Fibroblast of lung (primary cell): ENCODE data around the gene PCNT. TPM values are rescaled to one million over a fixed set of nuclear protein-coding genes. Genes with fewer than 3 reads are reported as not detected.

Source experiments
- DNase-seq, 2 donors: peaks; one replicate each; pipeline versions ENCODE4 v3.0.0 to v3.0.0-alpha.2; 2010; ENCODE audit warnings: low read depth in 2 of 2
- H2AFZ ChIP-seq: 2 replicates; pipeline ENCODE4 v1.5.1; 2012; ENCODE audit warnings: low read length, control low read depth, inconsistent platforms
- H3K27ac ChIP-seq: 2 replicates; pipeline ENCODE4 v1.5.1; 2011; ENCODE audit warnings: low read length, control low read depth; ENCODE audit not compliant: insufficient read depth
- H3K27me3 ChIP-seq: 2 replicates; pipeline ENCODE4 v1.5.1; 2011; ENCODE audit warnings: mild to moderate bottlenecking, low read length; ENCODE audit not compliant: control insufficient read depth, insufficient read depth
- H3K36me3 ChIP-seq: 2 replicates; pipeline ENCODE4 v1.5.1; 2011; ENCODE audit warnings: low read length; ENCODE audit not compliant: control insufficient read depth, insufficient read depth
- H3K4me1 ChIP-seq: 2 replicates; pipeline ENCODE4 v1.5.1; 2011; ENCODE audit warnings: low read length; ENCODE audit not compliant: control insufficient read depth, insufficient read depth; ENCODE audit errors: extremely low read depth
- H3K4me2 ChIP-seq: 2 replicates; pipeline ENCODE4 v1.5.1; 2011; ENCODE audit warnings: low read length, control low read depth; ENCODE audit not compliant: insufficient read depth; ENCODE audit errors: extremely low read depth
- H3K4me3 ChIP-seq, 4 experiments: fragments of 200-600 bp in 1 of 4; sonication (generic) in 1 of 4; replicated peaks in 1 of 4; 2 replicates each; pipeline ENCODE4 v1.5.1; 2011 to 2016; ENCODE audit warnings: low read length in 4 of 4, low read depth in 3 of 4, mild to moderate bottlenecking in 3 of 4, control low read depth in 2 of 4, inconsistent platforms in 1 of 4, mixed read lengths in 1 of 4; ENCODE audit not compliant: insufficient read depth in 1 of 4; ENCODE audit errors: control extremely low read depth in 1 of 4
- H3K79me2 ChIP-seq: 2 replicates; pipeline ENCODE4 v1.5.1; 2012; ENCODE audit warnings: mild to moderate bottlenecking, low read length, inconsistent platforms; ENCODE audit not compliant: control insufficient read depth, insufficient read depth
- H3K9ac ChIP-seq: 2 replicates; pipeline ENCODE4 v1.5.1; 2011; ENCODE audit warnings: mild to moderate bottlenecking, low read length, control low read depth; ENCODE audit not compliant: insufficient read depth
- H3K9me3 ChIP-seq: 2 replicates; pipeline ENCODE4 v1.5.1; 2012; ENCODE audit warnings: low read depth, low read length; ENCODE audit not compliant: control insufficient read depth, insufficient read depth
- H4K20me1 ChIP-seq: 2 replicates; pipeline ENCODE4 v1.5.1; 2011; ENCODE audit warnings: low read length; ENCODE audit not compliant: control insufficient read depth, insufficient read depth; ENCODE audit errors: extremely low read depth
- EZH2 ChIP-seq: IDR thresholded peaks from 2 replicates; pipeline ENCODE4 v1.5.1; 2012; ENCODE audit warnings: low read length, control low read depth, mild to moderate bottlenecking; ENCODE audit errors: missing control alignments
- polyA plus RNA-seq, 2 donors: library from polyadenylated mRNA; depleted of rRNA in 1 of 2; stranded (reverse) in 1 of 2; unstranded in 1 of 2; fragments of >200 nt; gene quantifications; 2 replicates each; pipeline ENCODE4 v1.2.1, GENCODE V29; 2011 to 2012; ENCODE audit warnings: missing spikeins in 1 of 2
- total RNA-seq: library from RNA; depleted of rRNA; stranded (reverse); fragments of >200 nt; gene quantifications from 2 replicates; pipeline ENCODE4 v1.2.1, GENCODE V29; 2014
- TF ChIP-seq, protein P1 (sequence below), 2 donors: IDR thresholded peaks in 1 of 2; conservative IDR thresholded peaks in 1 of 2; 1 replicate in 1 of 2; 2 replicates in 1 of 2; pipeline ENCODE4 v1.5.1; 2011 to 2012; ENCODE audit warnings: low read length in 2 of 2, control low read depth in 1 of 2, inconsistent platforms in 1 of 2, low read depth in 1 of 2, mild to moderate bottlenecking in 1 of 2

Gene PCNT
- total and polyA plus RNA-seq, 2 donors (not counting 1 experiment from before 2014, with no cell fraction given): 7.4 to 26.1 TPM

DNA sequence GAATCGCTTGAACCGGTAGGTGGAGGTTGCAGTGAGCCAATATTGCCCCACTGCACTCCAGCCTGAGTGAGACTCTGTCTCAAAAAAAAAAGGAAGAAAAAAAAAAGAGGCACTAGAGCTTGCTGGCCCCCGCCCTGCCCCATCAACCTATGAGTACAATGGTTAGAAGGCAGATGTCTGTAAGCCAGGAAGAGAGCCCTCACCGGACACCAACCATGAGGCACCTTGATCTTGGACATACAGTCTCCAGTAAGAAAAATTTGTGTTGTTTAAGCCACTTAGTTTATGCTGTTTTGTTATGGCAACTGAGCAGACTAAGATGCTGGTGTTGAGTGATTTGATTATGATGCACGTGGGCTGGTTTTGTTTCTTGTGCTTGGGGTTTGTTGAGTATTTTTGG lies 168.9 kb downstream of the PCNT start:
- Histone ChIP-seq H3K27ac (no peak overlapping the region), H3K79me2 (no peaks in the 10 kb centered on the region), H3K4me1 (no peaks in the 10 kb centered on the region), H4K20me1 (peaks cover 1% of the 10 kb centered on the region), H2AFZ (no peak overlapping the region), H3K9me3 (no peaks in the 10 kb centered on the region), H3K36me3 (peaks cover 8% of the 10 kb centered on the region), H3K27me3 (no peaks in the 10 kb centered on the region), H3K4me3 (no peak overlapping the region), H3K9ac (no peak overlapping the region), H3K4me2 (no peak overlapping the region)
- DNase-seq: no peak
- TF ChIP-seq, protein P1, sequence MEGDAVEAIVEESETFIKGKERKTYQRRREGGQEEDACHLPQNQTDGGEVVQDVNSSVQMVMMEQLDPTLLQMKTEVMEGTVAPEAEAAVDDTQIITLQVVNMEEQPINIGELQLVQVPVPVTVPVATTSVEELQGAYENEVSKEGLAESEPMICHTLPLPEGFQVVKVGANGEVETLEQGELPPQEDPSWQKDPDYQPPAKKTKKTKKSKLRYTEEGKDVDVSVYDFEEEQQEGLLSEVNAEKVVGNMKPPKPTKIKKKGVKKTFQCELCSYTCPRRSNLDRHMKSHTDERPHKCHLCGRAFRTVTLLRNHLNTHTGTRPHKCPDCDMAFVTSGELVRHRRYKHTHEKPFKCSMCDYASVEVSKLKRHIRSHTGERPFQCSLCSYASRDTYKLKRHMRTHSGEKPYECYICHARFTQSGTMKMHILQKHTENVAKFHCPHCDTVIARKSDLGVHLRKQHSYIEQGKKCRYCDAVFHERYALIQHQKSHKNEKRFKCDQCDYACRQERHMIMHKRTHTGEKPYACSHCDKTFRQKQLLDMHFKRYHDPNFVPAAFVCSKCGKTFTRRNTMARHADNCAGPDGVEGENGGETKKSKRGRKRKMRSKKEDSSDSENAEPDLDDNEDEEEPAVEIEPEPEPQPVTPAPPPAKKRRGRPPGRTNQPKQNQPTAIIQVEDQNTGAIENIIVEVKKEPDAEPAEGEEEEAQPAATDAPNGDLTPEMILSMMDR (conservative IDR thresholded peaks at IDR 0.05 in 1 of 2, IDR thresholded peaks at IDR 0.05 in 1 of 2; ENCODE audit: low read depth in 1 of 2, low read length in 2 of 2): no peak
- no peak for TF ChIP-seq EZH2

- no peak overlapping the region for H3K4me3 ChIP-seq
- H3K79me2 ChIP-seq: no peaks in the 10 kb centered on the region
- H3K4me2 ChIP-seq: no peak overlapping the region
- no peak for DNase-seq
- no peaks in the 10 kb centered on the region for H3K4me1 ChIP-seq
- H4K20me1 ChIP-seq: peaks cover 1% of the 10 kb centered on the region
- TF ChIP-seq, protein P1 (conservative IDR thresholded peaks at IDR 0.05 in 1 of 2, IDR thresholded peaks at IDR 0.05 in 1 of 2; ENCODE audit: low read depth in 1 of 2, low read length in 2 of 2): no peak
- TF ChIP-seq EZH2: no peak
- no peaks in the 10 kb centered on the region for H3K9me3 ChIP-seq
- H3K36me3 ChIP-seq: peaks cover 13% of the 10 kb centered on the region
- no peak overlapping the region for H3K9ac ChIP-seq
- H3K27ac ChIP-seq: no peak overlapping the region
- no peak overlapping the region for H2AFZ ChIP-seq
- no peaks in the 10 kb centered on the region for H3K27me3 ChIP-seq
Observed at GRCh38 chr21:46493828-46494227, 169.9 kb downstream of the PCNT start.

Other genes starting within 250 kb of the PCNT start
- 782 and 928 TPM in 2 replicates for gene COL6A2, start 226.0 kb upstream of the PCNT start, total RNA-seq
- 346 and 702 TPM in 2 replicates for gene COL6A2, start 226.0 kb upstream of the PCNT start, polyA plus RNA-seq
- 0.26 and 1.3 TPM in 2 replicates for gene FTCD, start 168.6 kb upstream of the PCNT start, total RNA-seq
- gene FTCD, start 168.6 kb upstream of the PCNT start, polyA plus RNA-seq: 0.27 TPM in 1 of 2 replicates, not detected in the other
- 5.4 and 9.6 TPM in 2 replicates for gene SPATC1L, start 139.7 kb upstream of the PCNT start, total RNA-seq
- 2.9 and 4.4 TPM in 2 replicates for gene SPATC1L, start 139.7 kb upstream of the PCNT start, polyA plus RNA-seq
- 106 and 252 TPM in 2 replicates for gene LSS, start 95.4 kb upstream of the PCNT start, total RNA-seq
- 90.0 and 97.6 TPM in 2 replicates for gene LSS, start 95.4 kb upstream of the PCNT start, polyA plus RNA-seq
- 64.6 and 71.9 TPM in 2 replicates for gene MCM3AP, start 38.5 kb upstream of the PCNT start, total RNA-seq
- 40.4 and 52.4 TPM in 2 replicates for gene MCM3AP, start 38.5 kb upstream of the PCNT start, polyA plus RNA-seq
- gene YBEY, start 37.8 kb upstream of the PCNT start, total RNA-seq: 15.9 and 23.6 TPM in 2 replicates
- gene YBEY, start 37.8 kb upstream of the PCNT start, polyA plus RNA-seq: 18.6 and 22.5 TPM in 2 replicates
- gene C21orf58, start 286 bp upstream of the PCNT start, total RNA-seq: 1.3 and 2.5 TPM in 2 replicates
- 1.4 and 2.3 TPM in 2 replicates for gene C21orf58, start 286 bp upstream of the PCNT start, polyA plus RNA-seq
- gene DIP2A, start 134.7 kb downstream of the PCNT start, total RNA-seq: 13.6 and 21.1 TPM in 2 replicates
- gene DIP2A, start 134.7 kb downstream of the PCNT start, polyA plus RNA-seq: 16.3 and 19.6 TPM in 2 replicates